Trophoblast cell (in vitro differentiated cells and primary cell): ENCODE measurements around the gene GNPTAB.

ENCODE experiments used
- DNase-seq, 2 donors: peaks; one replicate each; pipeline ENCODE4 v3.0.0-alpha.2; 2016
- H2AFZ ChIP-seq: 2 replicates; pipeline ENCODE4 v1.6.1; 2013; ENCODE audit warnings: low read length, moderate library complexity, mild to moderate bottlenecking; ENCODE audit not compliant: insufficient read depth, poor library complexity
- H2AK5ac ChIP-seq: 2 replicates; pipeline ENCODE4 v1.6.1; 2013; ENCODE audit warnings: mild to moderate bottlenecking, low read length
- H2BK120ac ChIP-seq: 2 replicates; pipeline ENCODE4 v1.6.1; 2013; ENCODE audit warnings: low read length, mild to moderate bottlenecking, moderate library complexity; ENCODE audit not compliant: insufficient read depth, poor library complexity
- H2BK12ac ChIP-seq: 2 replicates; pipeline ENCODE4 v1.6.1; 2013; ENCODE audit warnings: mild to moderate bottlenecking, low read length, moderate library complexity
- H2BK5ac ChIP-seq: 2 replicates; pipeline ENCODE4 v1.6.1; 2013; ENCODE audit warnings: low read length, low read depth, moderate library complexity, mild to moderate bottlenecking; ENCODE audit not compliant: poor library complexity
- H3K14ac ChIP-seq: 2 replicates; pipeline ENCODE4 v1.6.1; 2013; ENCODE audit warnings: mild to moderate bottlenecking, low read length
- H3K18ac ChIP-seq: 2 replicates; pipeline ENCODE4 v1.6.1; 2013; ENCODE audit warnings: mild to moderate bottlenecking, low read length
- H3K23ac ChIP-seq: 2 replicates; pipeline ENCODE4 v1.6.1; 2013; ENCODE audit warnings: low read length
- H3K27ac ChIP-seq: 2 replicates; pipeline ENCODE4 v1.5.1; 2013; ENCODE audit warnings: low read depth, mild to moderate bottlenecking, inconsistent platforms, low read length, moderate library complexity
- H3K27me3 ChIP-seq: 2 replicates; pipeline ENCODE4 v1.6.1; 2013; ENCODE audit warnings: inconsistent platforms, mild to moderate bottlenecking, low read length, moderate library complexity; ENCODE audit not compliant: insufficient read depth
- H3K36me3 ChIP-seq, 2 experiments: 1 replicate in 1 of 2; 2 replicates in 1 of 2; pipeline ENCODE4 v1.6.1; 2013; ENCODE audit warnings: low read length in 2 of 2, mild to moderate bottlenecking in 2 of 2, moderate library complexity in 1 of 2; ENCODE audit not compliant: insufficient read depth in 2 of 2, control insufficient read depth in 1 of 2
- H3K4ac ChIP-seq: 2 replicates; pipeline ENCODE4 v1.6.1; 2013; ENCODE audit warnings: low read depth, mild to moderate bottlenecking, low read length, moderate library complexity
- H3K4me1 ChIP-seq, 2 experiments: 1 replicate in 1 of 2; 2 replicates in 1 of 2; pipeline ENCODE4 v1.6.1; 2013; ENCODE audit warnings: low read length in 2 of 2, mild to moderate bottlenecking in 2 of 2, moderate library complexity in 1 of 2; ENCODE audit not compliant: insufficient read depth in 2 of 2, control insufficient read depth in 1 of 2
- H3K4me2 ChIP-seq: 2 replicates; pipeline ENCODE4 v1.6.1; 2013; ENCODE audit warnings: inconsistent platforms, mild to moderate bottlenecking, low read length, moderate library complexity
- H3K4me3 ChIP-seq: 2 replicates; pipeline ENCODE4 v1.5.1; 2013; ENCODE audit warnings: mild to moderate bottlenecking, low read depth, low read length, inconsistent platforms
- H3K79me1 ChIP-seq: one replicate; pipeline ENCODE4 v1.6.1; 2013; ENCODE audit warnings: low read length
- H3K79me2 ChIP-seq: 2 replicates; pipeline ENCODE4 v1.6.1; 2013; ENCODE audit warnings: low read length, mild to moderate bottlenecking; ENCODE audit not compliant: control insufficient read depth, insufficient read depth, poor library complexity
- H3K9ac ChIP-seq: 2 replicates; pipeline ENCODE4 v1.6.1; 2013; ENCODE audit warnings: mild to moderate bottlenecking, low read length
- H3K9me3 ChIP-seq: 2 replicates; pipeline ENCODE4 v1.6.1; 2013; ENCODE audit warnings: low read depth, mild to moderate bottlenecking, control low read depth, inconsistent platforms, low read length; ENCODE audit not compliant: insufficient read depth
- H4K12ac ChIP-seq: 2 replicates; pipeline ENCODE4 v1.6.1; 2013; ENCODE audit warnings: low read depth, mild to moderate bottlenecking, low read length, moderate library complexity
- H4K8ac ChIP-seq: 2 replicates; pipeline ENCODE4 v1.6.1; 2013; ENCODE audit warnings: low read depth, mild to moderate bottlenecking, low read length, moderate library complexity
- H4K91ac ChIP-seq: one replicate; pipeline ENCODE4 v1.6.1; 2013; ENCODE audit warnings: low read depth, mild to moderate bottlenecking, low read length, moderate library complexity
- WGBS: extraction: QIAGEN DNeasy Blood & Tissue Kit; methylation state at CpG from one replicate; pipeline ENCODE4 v1.1.7; 2013; ENCODE audit warnings: missing lambda C conversion rate; ENCODE audit not compliant: insufficient read length, insufficient coverage; ENCODE audit errors: extremely low coverage; 5-methylcytosine and 5-hydroxymethylcytosine counted together

Gene GNPTAB

GRCh38 chr12:101876861-101877805 is 46.4 kb upstream of the GNPTAB start, which contains the start of gene DRAM1:
TSS of gene DRAM1 (plus strand) at chr12:101877580. CDS start at chr12:101877790, 210 bp downstream.
- Histone ChIP-seq H2BK120ac (peak within 1 kb of the TSS; percentile 55), H3K14ac (peak within 1 kb of the TSS; percentile 93), H3K27me3 (no peaks in the 10 kb centered on the region), H4K8ac (peak within 1 kb of the TSS; percentile 71), H3K9ac (peak within 1 kb of the TSS; percentile 91), H3K23ac (no peak within 1 kb of the TSS), H4K12ac (peak within 1 kb of the TSS; percentile 88), H3K18ac (peak within 1 kb of the TSS; percentile 89), H3K4ac (peak within 1 kb of the TSS; percentile 59), H3K27ac (peak within 1 kb of the TSS; percentile 91), H4K91ac (peak within 1 kb of the TSS; percentile 93), H3K79me2 (peaks cover 11% of the 10 kb centered on the region), H2BK5ac (peak within 1 kb of the TSS; percentile 86), H2BK12ac (peak within 1 kb of the TSS; percentile 93), H2AFZ (peak within 1 kb of the TSS; percentile 71), H3K9me3 (peaks cover 2% of the 10 kb centered on the region), H3K4me3 (peak within 1 kb of the TSS; percentile 82), H3K36me3 (no peaks in the 10 kb centered on the region), H2AK5ac (peak within 1 kb of the TSS; percentile 73), H3K4me2 (peak within 1 kb of the TSS; percentile 69), H3K79me1 (peaks cover 14% of the 10 kb centered on the region), H3K4me1 (peaks cover 2 to 9% of the 10 kb centered on the region in 2 experiments)
- no CpG with 5 or more reads among the region's 105 CpGs for WGBS
- peak; percentile 95 to 96 for DNase-seq

GRCh38 chr12:101876322-101876860 is 45.6 kb upstream of the GNPTAB start:
- peak overlapping the region; percentile 71 for H4K8ac ChIP-seq
- H3K79me2 ChIP-seq: peaks cover 11% of the 10 kb centered on the region
- H3K4me2 ChIP-seq: peak overlapping the region; percentile 69
- no peaks in the 10 kb centered on the region for H3K36me3 ChIP-seq
- no peaks in the 10 kb centered on the region for H3K27me3 ChIP-seq
- peak overlapping the region; percentile 93 for H4K91ac ChIP-seq
- no peak overlapping the region for H3K9ac ChIP-seq
- WGBS: no CpG with 5 or more reads among the region's 9 CpGs
- peaks cover 14% of the 10 kb centered on the region for H3K79me1 ChIP-seq
- peaks cover 2 to 9% of the 10 kb centered on the region in 2 experiments for H3K4me1 ChIP-seq
- H4K12ac ChIP-seq: peak overlapping the region; percentile 88
- H2AK5ac ChIP-seq: no peak overlapping the region
- H3K4me3 ChIP-seq: no peak overlapping the region
- peak overlapping the region; percentile 55 for H2BK120ac ChIP-seq
- H3K23ac ChIP-seq: no peak overlapping the region
- H3K4ac ChIP-seq: peak overlapping the region; percentile 59
- H2BK5ac ChIP-seq: no peak overlapping the region
- H3K27ac ChIP-seq: peak overlapping the region; percentile 91
- no peak overlapping the region for H2AFZ ChIP-seq
- peak in 1 of 2 donors; percentile 28 for DNase-seq
- peak overlapping the region; percentile 80 for H3K18ac ChIP-seq
- peak overlapping the region; percentile 93 for H2BK12ac ChIP-seq
- peak overlapping the region; percentile 80 for H3K14ac ChIP-seq
- H3K9me3 ChIP-seq: peaks cover 2% of the 10 kb centered on the region

- H3K27me3 ChIP-seq: no peaks in the 10 kb centered on the region
- H2AK5ac ChIP-seq: no peak overlapping the region
- H3K79me2 ChIP-seq: peaks cover 11% of the 10 kb centered on the region
- no peak overlapping the region for H2AFZ ChIP-seq
- no peak overlapping the region for H3K9ac ChIP-seq
- H4K12ac ChIP-seq: no peak overlapping the region
- H3K4me1 ChIP-seq: peaks cover 2 to 9% of the 10 kb centered on the region in 2 experiments
- H3K4me3 ChIP-seq: no peak overlapping the region
- peaks cover 14% of the 10 kb centered on the region for H3K79me1 ChIP-seq
- H3K18ac ChIP-seq: no peak overlapping the region
- peak in 1 of 2 donors; percentile 47 for DNase-seq
- H2BK12ac ChIP-seq: peak overlapping the region; percentile 43
- peak overlapping the region; percentile 73 for H3K27ac ChIP-seq
- H2BK120ac ChIP-seq: peak overlapping the region; percentile 1
- H3K23ac ChIP-seq: no peak overlapping the region
- peak overlapping the region; percentile 33 for H4K8ac ChIP-seq
- no peak overlapping the region for H2BK5ac ChIP-seq
- peak overlapping the region; percentile 24 for H3K4ac ChIP-seq
- no peak overlapping the region for H3K4me2 ChIP-seq
- H3K9me3 ChIP-seq: peaks cover 2% of the 10 kb centered on the region
- H3K36me3 ChIP-seq: no peaks in the 10 kb centered on the region
- WGBS: no CpG with 5 or more reads among the region's 9 CpGs
- H3K14ac ChIP-seq: no peak overlapping the region
- H4K91ac ChIP-seq: peak overlapping the region; percentile 61
Observed at GRCh38 chr12:101875162-101875561, 44.4 kb upstream of the GNPTAB start.

GRCh38 chr12:101870925-101871324 is 40.2 kb upstream of the GNPTAB start:
- no peaks in the 10 kb centered on the region for H3K4me1 ChIP-seq
- H3K23ac ChIP-seq: no peak overlapping the region
- H3K4me2 ChIP-seq: no peak overlapping the region
- no peaks in the 10 kb centered on the region for H3K79me2 ChIP-seq
- no peaks in the 10 kb centered on the region for H3K36me3 ChIP-seq
- no peaks in the 10 kb centered on the region for H3K27me3 ChIP-seq
- H3K4ac ChIP-seq: no peak overlapping the region
- no peak for DNase-seq
- WGBS: no CpG with 5 or more reads among the region's 1 CpG
- no peaks in the 10 kb centered on the region for H3K9me3 ChIP-seq
- H3K18ac ChIP-seq: no peak overlapping the region
- H3K14ac ChIP-seq: no peak overlapping the region
- no peak overlapping the region for H4K8ac ChIP-seq
- H2BK5ac ChIP-seq: no peak overlapping the region
- no peak overlapping the region for H3K9ac ChIP-seq
- H4K12ac ChIP-seq: no peak overlapping the region
- no peak overlapping the region for H2BK120ac ChIP-seq
- H3K79me1 ChIP-seq: no peaks in the 10 kb centered on the region
- H3K4me3 ChIP-seq: no peak overlapping the region
- H2BK12ac ChIP-seq: no peak overlapping the region
- H2AFZ ChIP-seq: no peak overlapping the region
- no peak overlapping the region for H4K91ac ChIP-seq
- H3K27ac ChIP-seq: no peak overlapping the region
- H2AK5ac ChIP-seq: no peak overlapping the region
